Stimulated activated CD4-positive, alpha-beta T cell treated with anti-CD3 and anti-CD28 coated beads, TNF-alpha, amount 100 ng/mL, for 1 hour (primary cell): Measurements from ENCODE around the gene DISP2.
A peak's percentile ranks its signal among the peaks of the same experiment; 100 is the strongest.

Experiments
- DNase-seq, 3 donors: peaks; one replicate each; pipeline ENCODE4 v3.0.0-alpha.2; 2020; ENCODE audit warnings: low read depth in 3 of 3, low spot score in 1 of 3

Gene DISP2

GRCh38 chr15:40421246-40422157 lies 63.5 kb downstream of the DISP2 start:
- peak; percentile 46 to 78 (median 54) for DNase-seq

- DNase-seq = no peak
These were observed 66.6 kb downstream of the DISP2 start for GRCh38 chr15:40424483-40425115.

- DNase-seq = no peak
These were observed 67.7 kb downstream of the DISP2 start for GRCh38 chr15:40425681-40426080.

- no peak for DNase-seq
These were observed 69.2 kb downstream of the DISP2 start for GRCh38 chr15:40427188-40427587.

- no peak for DNase-seq
These were observed 70.2 kb downstream of the DISP2 start for GRCh38 chr15:40428185-40428584.
